HepG2 (cell line): ENCODE results near the gene RPL19. TPM values are rescaled to one million over a fixed set of nuclear protein-coding genes. Genes with fewer than 3 reads are reported as not detected.

Experiments used
- ATAC-seq: fragments of 200-7000 bp; cut with Tn5 transposase; 3 replicates; pipeline ENCODE4 v1.9.1; 2020; ENCODE audit warnings: mild to moderate bottlenecking, moderate library complexity
- BruUV-seq: library from RNA; stranded (reverse); fragments of 400-500 nt; replicated peaks from 2 replicates; lab custom pipeline; 2021; lab: Mats Ljungman, UMichigan
- CTCF ChIA-PET: fragments of 300-600 bp; formaldehyde crosslinking; extraction: SDS; loops from one replicate; lab custom pipeline; 2021; ENCODE audit warnings: low total read pairs, inconsistent platforms, low intra/inter-chr PET ratio; lab: Yijun Ruan, JAX
- POLR2A ChIA-PET: fragments of 350-600 bp; sonication (Branson Sonifier 250); formaldehyde crosslinking; loops from one replicate; lab custom pipeline; 2020; ENCODE audit warnings: antibody characterized with exemption, inconsistent platforms; lab: Yijun Ruan, JAX
- DNase-seq: peaks from one replicate; pipeline ENCODE4 v3.0.0-alpha.2; 2015; ENCODE audit warnings: low spot score
- FAIRE-seq: peaks from 3 replicates; lab custom pipeline; 2011; peaks lifted over from hg19 to GRCh38; lab: Jason Lieb, UNC
- H2AFZ ChIP-seq: one replicate; pipeline ENCODE4 v1.6.1; 2011; ENCODE audit warnings: low read length, inconsistent platforms
- H3K27ac ChIP-seq: fragments of 300-600 bp; 3 replicates; pipeline ENCODE4 v1.8.0; 2011; ENCODE audit warnings: mixed run types, mild to moderate bottlenecking, mixed read lengths, low read length, inconsistent platforms; ENCODE audit not compliant: insufficient read depth; ENCODE audit errors: extremely low read length
- H3K27me3 ChIP-seq, 2 experiments: fragments of 200-600 bp in 1 of 2; 2 replicates in 1 of 2; 3 replicates in 1 of 2; pipeline versions ENCODE4 v1.6.0 to v1.8.0; 2011; ENCODE audit warnings: low read length in 2 of 2, mild to moderate bottlenecking in 2 of 2, moderate library complexity in 2 of 2, inconsistent platforms in 1 of 2; ENCODE audit not compliant: insufficient read depth in 2 of 2, control insufficient read depth in 1 of 2
- H3K36me3 ChIP-seq, 2 experiments: fragments of 200-600 bp in 1 of 2; replicated peaks in 1 of 2; 2 replicates in 1 of 2; 3 replicates in 1 of 2; pipeline versions ENCODE4 v1.5.1 to v1.8.0; 2011; ENCODE audit warnings: low read length in 2 of 2, inconsistent platforms in 1 of 2; ENCODE audit not compliant: insufficient read depth in 2 of 2, control insufficient read depth in 1 of 2
- H3K4me1 ChIP-seq: 2 replicates; pipeline ENCODE4 v1.5.1; 2012; ENCODE audit warnings: low read length, inconsistent platforms; ENCODE audit not compliant: insufficient read depth
- H3K4me2 ChIP-seq: 2 replicates; pipeline ENCODE4 v1.6.0; 2011; ENCODE audit warnings: low read depth, low read length, inconsistent platforms
- H3K4me3 ChIP-seq, 3 experiments: fragments of 200-600 bp in 1 of 3; sonication (generic), shearing (Covaris generic) in 1 of 3; replicated peaks in 1 of 3; 2 replicates each; pipeline ENCODE4 v1.5.1; 2011 to 2016; ENCODE audit warnings: low read length in 3 of 3, inconsistent platforms in 2 of 3, low read depth in 2 of 3, mild to moderate bottlenecking in 2 of 3, control low read depth in 1 of 3, mixed read lengths in 1 of 3; ENCODE audit not compliant: insufficient read depth in 1 of 3
- H3K79me2 ChIP-seq: one replicate; pipeline ENCODE4 v1.6.1; 2011; ENCODE audit warnings: low read length, inconsistent platforms; ENCODE audit not compliant: insufficient read depth
- H3K9ac ChIP-seq: 2 replicates; pipeline ENCODE4 v1.6.0; 2011; ENCODE audit warnings: mild to moderate bottlenecking, low read depth, low read length, inconsistent platforms; ENCODE audit not compliant: insufficient read depth
- H3K9me3 ChIP-seq: 2 replicates; pipeline ENCODE4 v1.5.1; 2012; ENCODE audit warnings: mild to moderate bottlenecking, low read length
- H4K20me1 ChIP-seq: 2 replicates; pipeline ENCODE4 v1.6.0; 2011; ENCODE audit warnings: inconsistent platforms, mild to moderate bottlenecking, low read length, moderate library complexity; ENCODE audit not compliant: insufficient read depth
- ATF7 ChIP-seq, 2 experiments: fragments of 450-650 bp in 1 of 2; sonication (generic) in 1 of 2; formaldehyde crosslinking in 1 of 2; IDR thresholded peaks; 2 replicates each; pipeline versions ENCODE4 v1.4.0 to v1.6.1; 2016 to 2020; ENCODE audit warnings: antibody characterized with exemption in 1 of 2, mild to moderate bottlenecking in 1 of 2, missing genetic modification reagents in 1 of 2
- CEBPB ChIP-seq: IDR thresholded peaks from 2 replicates; pipeline ENCODE4 v1.6.1; 2011; ENCODE audit warnings: low read depth, low read length, improper control_type of control experiment, borderline replicate concordance
- WGBS: methylation state at CpG from one replicate; pipeline ENCODE4 v1.1.6; 2017; ENCODE audit warnings: low lambda C conversion rate; 5-methylcytosine and 5-hydroxymethylcytosine counted together
- in situ Hi-C: cut with HindIII; loops from 2 replicates; pipeline ENCODE4 v1.10.0; 2017; ENCODE audit warnings: low pct_unique_long_range_greater_than_20kb; ENCODE audit not compliant: extremely low pct_ligation_motif_present
- intact Hi-C: fragments of 100-400 bp; cut with micrococcal nuclease; formaldehyde crosslinking; loops from one replicate; pipeline ENCODE4 v1.10.0; 2022; ENCODE audit not compliant: unreplicated experiment
- polyA plus RNA-seq, 8 experiments: library from polyadenylated mRNA; depleted of rRNA in 3 of 8; stranded (reverse) in 7 of 8; unstranded in 1 of 8; fragments of >200 nt; fragmentation: Illumina TruSeq in 4 of 8; extraction: Trizol in 4 of 8; gene quantifications; 2 replicates each; pipeline versions ENCODE4 v1.2.1 to v1.2.3, GENCODE V29; 2011 to 2016; ENCODE audit warnings: low read depth in 4 of 8, missing spikeins in 1 of 8, mixed read lengths in 1 of 8; ENCODE audit not compliant: insufficient read depth in 1 of 8
- total RNA-seq, 5 experiments: library from RNA; depleted of rRNA; stranded (reverse); fragments of >200 nt; fragmentation: Illumina TruSeq; extraction: Trizol; gene quantifications; 2 replicates each; pipeline ENCODE4 v1.2.3, GENCODE V29; 2016; ENCODE audit warnings: low read depth in 1 of 5
- TF ChIP-seq, protein P1 (sequence below): sonication (generic); formaldehyde crosslinking; IDR thresholded peaks from 2 replicates; pipeline ENCODE4 v1.4.0; 2020; ENCODE audit warnings: missing genetic modification reagents
- TF ChIP-seq, protein P2 (sequence below): IDR thresholded peaks from 2 replicates; pipeline ENCODE4 v1.6.1; 2016; ENCODE audit warnings: mild to moderate bottlenecking, missing biosample characterization, missing genetic modification reagents

Gene RPL19
- total and polyA plus RNA-seq, 2 of the 13 experiments (the other 11 are each of a cell fraction or from before 2014, with no cell fraction given) = 2,522 to 2,768 TPM

DNA sequence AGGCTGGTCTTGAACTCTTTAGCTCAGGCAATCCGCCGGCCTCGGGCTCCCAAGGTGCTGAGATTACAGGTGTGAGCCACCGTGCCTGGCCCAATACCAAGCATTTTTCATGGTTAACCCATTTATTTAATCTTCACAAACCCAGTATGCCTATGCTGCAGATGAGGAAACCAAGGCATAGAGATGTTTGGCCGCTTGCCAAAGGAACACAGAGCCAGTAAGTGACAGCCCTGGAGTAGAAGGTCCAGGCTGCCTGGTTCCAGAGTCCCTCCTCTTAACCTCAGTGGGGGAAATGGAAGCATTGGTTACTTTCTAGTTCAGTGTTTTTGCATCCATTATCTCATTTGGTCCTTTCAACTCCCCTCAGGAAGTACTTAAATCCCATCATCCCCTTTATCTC lies 18.8 kb upstream of the RPL19 start (continued):
- TF ChIP-seq, protein P1, sequence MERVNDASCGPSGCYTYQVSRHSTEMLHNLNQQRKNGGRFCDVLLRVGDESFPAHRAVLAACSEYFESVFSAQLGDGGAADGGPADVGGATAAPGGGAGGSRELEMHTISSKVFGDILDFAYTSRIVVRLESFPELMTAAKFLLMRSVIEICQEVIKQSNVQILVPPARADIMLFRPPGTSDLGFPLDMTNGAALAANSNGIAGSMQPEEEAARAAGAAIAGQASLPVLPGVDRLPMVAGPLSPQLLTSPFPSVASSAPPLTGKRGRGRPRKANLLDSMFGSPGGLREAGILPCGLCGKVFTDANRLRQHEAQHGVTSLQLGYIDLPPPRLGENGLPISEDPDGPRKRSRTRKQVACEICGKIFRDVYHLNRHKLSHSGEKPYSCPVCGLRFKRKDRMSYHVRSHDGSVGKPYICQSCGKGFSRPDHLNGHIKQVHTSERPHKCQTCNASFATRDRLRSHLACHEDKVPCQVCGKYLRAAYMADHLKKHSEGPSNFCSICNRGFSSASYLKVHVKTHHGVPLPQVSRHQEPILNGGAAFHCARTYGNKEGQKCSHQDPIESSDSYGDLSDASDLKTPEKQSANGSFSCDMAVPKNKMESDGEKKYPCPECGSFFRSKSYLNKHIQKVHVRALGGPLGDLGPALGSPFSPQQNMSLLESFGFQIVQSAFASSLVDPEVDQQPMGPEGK (CRISPR knock-in tag) = no peak

DNA sequence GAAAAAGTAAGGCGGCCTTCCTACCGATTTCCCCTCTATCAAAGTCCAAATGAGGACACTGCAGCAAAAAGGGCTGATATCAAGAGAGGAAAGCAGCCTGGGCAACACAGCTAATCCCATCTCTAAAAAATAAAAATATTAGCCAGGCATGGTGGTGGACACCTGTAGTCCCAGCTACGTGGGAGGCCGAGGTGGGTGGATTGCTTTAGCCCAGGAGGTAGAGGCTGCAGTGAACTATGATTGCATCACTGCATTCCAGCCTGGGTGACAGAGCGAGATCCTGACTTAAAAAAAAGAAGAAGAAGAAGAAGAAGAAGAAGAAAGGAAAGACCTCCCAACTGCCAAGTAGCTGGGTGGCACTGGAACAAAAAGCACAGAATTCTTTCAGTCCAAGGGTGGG lies 17.0 kb upstream of the RPL19 start:
- 94% methylated on average over 5 of the region's 5 CpGs for WGBS
- ChIA-PET POLR2A (interaction anchor here (0.8 kb wide), 1 partner anchor 17 kb away, joined by 4 read pairs; the partner anchor contains the start of gene RPL19), CTCF (no interaction called here)
- H4K20me1 ChIP-seq = no peaks in the 10 kb centered on the region
- DNase-seq = no peak
- intact Hi-C loops (no loop called here), in situ Hi-C loops (no loop called here)
- H3K27me3 ChIP-seq = no peaks in the 10 kb centered on the region
- no peak for ATAC-seq
- no peak overlapping the region for H3K4me3 ChIP-seq
- peaks cover 0 to 2% of the 10 kb centered on the region in 2 experiments; a peak in 2 of 5 replicates for H3K36me3 ChIP-seq
- no peak overlapping the region for H3K27ac ChIP-seq
- no peak overlapping the region for H3K9ac ChIP-seq
- H3K9me3 ChIP-seq = no peaks in the 10 kb centered on the region
- TF ChIP-seq ATF7 (IDR thresholded peaks at IDR 0.05) = peak; percentile 43; the same call in 1 of the 2 replicates
- TF ChIP-seq ATF7 (CRISPR knock-in tag; IDR thresholded peaks at IDR 0.05) = no peak
- TF ChIP-seq, protein P2, sequence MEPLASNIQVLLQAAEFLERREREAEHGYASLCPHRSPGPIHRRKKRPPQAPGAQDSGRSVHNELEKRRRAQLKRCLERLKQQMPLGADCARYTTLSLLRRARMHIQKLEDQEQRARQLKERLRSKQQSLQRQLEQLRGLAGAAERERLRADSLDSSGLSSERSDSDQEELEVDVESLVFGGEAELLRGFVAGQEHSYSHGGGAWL (CRISPR knock-in tag) = no peak
- TF ChIP-seq CEBPB = peak; percentile 41; the same call in 1 of the 2 replicates
- no peak for FAIRE-seq
- no peak overlapping the region for H2AFZ ChIP-seq
- H3K4me1 ChIP-seq = no peaks in the 10 kb centered on the region
- H3K79me2 ChIP-seq = no peaks in the 10 kb centered on the region
- H3K4me2 ChIP-seq = no peak overlapping the region
- BruUV-seq = no TSS peak
